VCaP (cell line): ENCODE measurements around the gene DHFR.

Source experiments
- H3K27ac ChIP-seq: fragments of 450-650 bp; 2 replicates; pipeline ENCODE4 v1.5.1; 2017
- TF ChIP-seq, protein P1 (sequence below): fragments of 450-650 bp; conservative IDR thresholded peaks from 2 replicates; pipeline ENCODE4 v1.5.1; 2017; ENCODE audit warnings: mild to moderate bottlenecking, moderate library complexity

Gene DHFR

DNA sequence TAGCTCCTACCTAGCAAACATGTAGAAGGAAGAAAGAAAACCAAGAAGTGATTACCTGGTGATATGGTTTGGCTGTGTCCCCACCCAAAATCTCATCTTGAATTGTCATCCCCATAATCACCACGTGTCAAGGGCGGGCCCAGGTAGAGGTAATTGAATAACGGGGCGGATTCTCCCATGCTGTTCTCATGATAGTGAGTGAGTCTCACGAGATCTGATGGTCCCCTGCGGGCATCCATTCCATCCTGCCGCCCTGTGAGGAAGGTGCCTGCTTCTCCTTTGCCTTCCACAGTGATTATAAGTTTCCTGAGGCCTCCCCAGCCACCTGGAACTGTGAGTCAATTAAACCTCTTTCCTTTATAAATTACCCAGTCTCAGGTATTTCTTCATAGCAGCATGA, 57.3 kb downstream of the DHFR start:
- no peak overlapping the region for H3K27ac ChIP-seq
- TF ChIP-seq, protein P1, sequence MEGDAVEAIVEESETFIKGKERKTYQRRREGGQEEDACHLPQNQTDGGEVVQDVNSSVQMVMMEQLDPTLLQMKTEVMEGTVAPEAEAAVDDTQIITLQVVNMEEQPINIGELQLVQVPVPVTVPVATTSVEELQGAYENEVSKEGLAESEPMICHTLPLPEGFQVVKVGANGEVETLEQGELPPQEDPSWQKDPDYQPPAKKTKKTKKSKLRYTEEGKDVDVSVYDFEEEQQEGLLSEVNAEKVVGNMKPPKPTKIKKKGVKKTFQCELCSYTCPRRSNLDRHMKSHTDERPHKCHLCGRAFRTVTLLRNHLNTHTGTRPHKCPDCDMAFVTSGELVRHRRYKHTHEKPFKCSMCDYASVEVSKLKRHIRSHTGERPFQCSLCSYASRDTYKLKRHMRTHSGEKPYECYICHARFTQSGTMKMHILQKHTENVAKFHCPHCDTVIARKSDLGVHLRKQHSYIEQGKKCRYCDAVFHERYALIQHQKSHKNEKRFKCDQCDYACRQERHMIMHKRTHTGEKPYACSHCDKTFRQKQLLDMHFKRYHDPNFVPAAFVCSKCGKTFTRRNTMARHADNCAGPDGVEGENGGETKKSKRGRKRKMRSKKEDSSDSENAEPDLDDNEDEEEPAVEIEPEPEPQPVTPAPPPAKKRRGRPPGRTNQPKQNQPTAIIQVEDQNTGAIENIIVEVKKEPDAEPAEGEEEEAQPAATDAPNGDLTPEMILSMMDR: no peak

DNA sequence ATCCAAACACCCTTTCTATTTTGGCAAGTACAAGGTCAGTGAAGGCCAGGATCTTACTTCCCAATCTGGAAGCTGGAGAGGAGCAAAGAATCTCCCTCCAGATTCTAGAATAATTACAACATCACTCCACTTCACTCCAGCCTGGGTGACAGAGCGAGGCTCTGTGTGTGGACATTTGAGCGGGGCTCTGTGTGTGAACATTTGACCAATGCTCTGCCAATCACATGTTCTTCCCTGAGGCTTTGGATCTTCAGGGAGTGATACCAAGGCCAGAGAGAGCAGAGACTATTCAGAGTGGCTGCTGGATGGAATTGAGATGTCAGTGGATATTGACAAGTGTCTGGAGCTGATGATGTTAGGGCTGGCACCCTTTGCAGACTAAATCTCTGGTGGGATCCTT, 60.0 kb downstream of the DHFR start:
- TF ChIP-seq, protein P1: no peak
- H3K27ac ChIP-seq: no peak overlapping the region

DNA sequence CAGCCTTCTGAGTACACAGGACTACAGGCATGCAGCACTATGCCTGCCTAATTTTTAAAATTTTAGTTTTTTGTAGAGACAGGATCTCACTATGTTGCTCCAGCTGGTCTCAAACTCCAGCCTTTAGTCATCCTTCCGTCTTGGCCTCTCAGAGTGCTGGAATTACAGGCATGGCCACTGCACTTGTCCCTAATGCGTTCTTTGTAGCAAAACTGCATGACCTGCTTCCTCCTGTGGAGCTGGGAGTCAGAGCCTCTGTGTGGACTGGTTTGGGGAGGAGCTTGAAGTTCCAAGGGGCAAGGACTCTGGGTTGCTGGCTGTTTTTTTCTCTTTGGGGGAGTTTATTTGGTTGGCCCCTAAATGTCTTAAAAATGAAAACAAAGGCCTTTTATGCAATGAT, 62.0 kb downstream of the DHFR start:
- H3K27ac ChIP-seq: no peak overlapping the region
- TF ChIP-seq, protein P1: no peak

DNA sequence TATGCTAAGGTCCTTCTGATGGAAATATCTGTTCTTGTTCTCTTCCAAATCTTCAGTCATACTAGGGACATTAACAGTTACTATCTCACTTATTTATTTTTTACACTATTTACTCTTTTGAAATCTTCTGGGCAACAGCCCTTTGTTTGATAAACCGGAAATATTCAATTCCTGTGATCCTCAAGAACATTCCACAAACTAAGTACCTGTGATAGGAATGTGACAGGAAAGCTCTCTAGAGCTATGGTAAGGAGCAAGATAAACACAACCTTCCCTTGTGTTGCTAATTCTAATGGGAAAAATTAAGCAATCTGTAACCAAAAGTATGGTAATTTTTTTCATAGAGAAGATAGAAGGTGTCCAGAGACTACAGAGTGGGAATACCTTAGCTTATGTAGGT, 62.7 kb downstream of the DHFR start:
- no peak overlapping the region for H3K27ac ChIP-seq
- TF ChIP-seq, protein P1: no peak

DNA sequence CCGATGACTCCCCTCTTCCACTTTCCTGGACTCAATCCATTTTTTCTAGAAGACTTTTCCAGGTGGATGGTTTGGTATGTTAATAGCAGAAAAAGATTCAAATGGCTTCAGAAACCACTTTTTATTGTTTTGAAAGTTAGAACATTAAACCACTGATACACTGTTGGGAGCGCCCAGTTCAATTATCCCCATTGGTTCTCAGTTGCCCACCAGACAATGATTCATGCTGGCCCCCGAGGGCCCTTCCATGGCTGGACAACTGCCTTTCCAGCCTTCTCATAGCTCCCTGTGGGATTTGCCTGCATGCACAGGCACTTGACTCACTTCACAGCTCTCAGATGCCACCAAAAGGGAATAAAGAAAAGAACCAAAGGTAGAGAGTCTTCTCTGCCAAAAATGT, 63.4 kb downstream of the DHFR start:
- no peak overlapping the region for H3K27ac ChIP-seq
- TF ChIP-seq, protein P1: no peak

DNA sequence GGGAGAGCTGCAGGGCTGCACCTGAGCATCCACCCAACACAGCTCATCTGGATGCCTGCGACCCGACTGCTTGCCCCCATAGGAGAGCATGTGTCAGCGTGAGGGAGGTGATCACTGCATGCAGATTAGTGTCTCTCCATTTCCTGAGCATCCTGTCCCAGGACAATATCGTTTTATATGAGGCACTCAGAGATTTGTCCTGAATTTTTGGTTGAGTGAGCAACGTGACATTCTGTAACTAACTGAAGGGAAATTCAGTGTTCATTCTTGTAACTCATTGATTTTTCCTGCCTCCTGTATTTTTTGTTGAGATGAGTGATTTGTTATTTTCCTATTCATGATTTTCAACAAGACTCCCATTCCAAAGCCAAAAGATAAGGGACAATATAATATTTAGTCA, 64.0 kb downstream of the DHFR start:
- TF ChIP-seq, protein P1: no peak
- H3K27ac ChIP-seq: no peak overlapping the region

DNA sequence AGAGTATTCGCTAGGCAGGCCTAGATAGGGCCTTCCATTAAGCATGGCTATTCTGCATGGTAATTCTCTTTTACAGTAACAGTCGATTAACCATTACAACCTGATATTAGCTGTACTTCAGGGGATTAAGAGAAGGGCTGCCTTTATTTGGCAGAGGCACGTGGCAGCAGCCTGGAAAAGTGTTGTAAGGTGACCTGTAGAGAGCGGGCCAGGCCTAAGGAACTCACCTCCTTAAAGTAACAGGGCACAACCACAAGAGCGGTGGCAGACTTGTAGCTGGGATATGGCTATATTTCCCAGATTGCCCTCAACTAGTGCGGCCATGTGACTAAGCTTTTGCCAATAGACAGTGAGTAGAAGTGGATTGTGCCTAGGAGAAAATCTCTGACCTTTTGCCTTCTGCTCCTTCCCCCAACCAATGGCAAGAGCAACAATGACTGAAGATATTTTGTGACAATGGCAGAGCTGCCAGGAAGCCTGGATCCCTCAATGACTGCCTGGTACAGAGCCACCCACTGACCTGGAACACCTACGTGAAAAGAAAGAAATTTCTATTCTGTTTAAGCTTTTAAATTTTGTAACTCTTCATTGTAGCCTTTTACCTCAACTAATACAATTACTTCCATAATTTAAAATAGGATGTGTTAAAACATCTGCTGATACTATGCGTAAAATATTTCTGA, 65.8 kb downstream of the DHFR start:
- TF ChIP-seq, protein P1: no peak
- H3K27ac ChIP-seq: no peak overlapping the region
